ENCODE results near the gene MAGI2. TPM values are rescaled to one million over a fixed set of nuclear protein-coding genes. Genes with fewer than 3 reads are reported as not detected.
"Not testable (repeated sequence)": the region's sequence is repeated elsewhere in the genome, so short reads cannot be mapped to it uniquely, and the experiment has no call there.

MAGI2 gene
- total RNA-seq, 2 experiments from 2014 or later = 0.08 to 0.13 TPM

GRCh38 chr7:78346827-78347226 is 1106.6 kb downstream of the MAGI2 start:
- DNase-seq = no peak
- no peaks in the 10 kb centered on the region for H3K9me3 Mint-ChIP-seq
- no peaks in the 10 kb centered on the region for H3K27me3 Mint-ChIP-seq
- H3K27ac Mint-ChIP-seq = no peak overlapping the region
- no peaks in the 10 kb centered on the region for H3K4me1 Mint-ChIP-seq
- no peaks in the 10 kb centered on the region for H3K36me3 Mint-ChIP-seq (ENCODE audit: low read depth)
- ChIA-PET POLR2A (no interaction called here), CTCF (no interaction called here)
- no peak overlapping the region for H3K4me3 Mint-ChIP-seq

- no peaks in the 10 kb centered on the region for H3K27me3 Mint-ChIP-seq
- CTCF ChIA-PET = no interaction called here
Observed at GRCh38 chr7:78345979-78346378, 1107.5 kb downstream of the MAGI2 start.

GRCh38 chr7:78345293-78345911 is 1108.1 kb downstream of the MAGI2 start:
- DNase-seq = no peak
- H3K27ac Mint-ChIP-seq = no peak overlapping the region
- H3K27me3 Mint-ChIP-seq = no peaks in the 10 kb centered on the region
- no peaks in the 10 kb centered on the region for H3K9me3 Mint-ChIP-seq
- H3K4me3 Mint-ChIP-seq = no peak overlapping the region
- no peaks in the 10 kb centered on the region for H3K36me3 Mint-ChIP-seq (ENCODE audit: low read depth)
- ChIA-PET CTCF (no interaction called here), POLR2A (no interaction called here)
- H3K4me1 Mint-ChIP-seq = no peaks in the 10 kb centered on the region

More at GRCh38 chr7:78345979-78346378, 1107.5 kb downstream of the MAGI2 start:
- no peaks in the 10 kb centered on the region for H3K4me1 Mint-ChIP-seq
- no peak for DNase-seq
- no peaks in the 10 kb centered on the region for H3K36me3 Mint-ChIP-seq (ENCODE audit: low read depth)
- H3K27ac Mint-ChIP-seq = no peak overlapping the region
- POLR2A ChIA-PET = no interaction called here
- no peaks in the 10 kb centered on the region for H3K9me3 Mint-ChIP-seq
- no peak overlapping the region for H3K4me3 Mint-ChIP-seq

- Mint-ChIP-seq H3K9me3 (no peaks in the 10 kb centered on the region), H3K36me3 (ENCODE audit: low read depth) (no peaks in the 10 kb centered on the region), H3K27me3 (no peaks in the 10 kb centered on the region), H3K27ac (no peak overlapping the region), H3K4me3 (no peak overlapping the region), H3K4me1 (no peaks in the 10 kb centered on the region)
- POLR2A ChIA-PET = no interaction called here
- CTCF ChIA-PET = no interaction called here
- DNase-seq = no peak
Observed at GRCh38 chr7:78334426-78334825, 1119.0 kb downstream of the MAGI2 start.

GRCh38 chr7:78333530-78334425 is 1119.7 kb downstream of the MAGI2 start:
- no peaks in the 10 kb centered on the region for H3K36me3 Mint-ChIP-seq (ENCODE audit: low read depth)
- no peaks in the 10 kb centered on the region for H3K27me3 Mint-ChIP-seq
- DNase-seq = no peak
- POLR2A ChIA-PET = no interaction called here
- CTCF ChIA-PET = no interaction called here
- H3K9me3 Mint-ChIP-seq = no peaks in the 10 kb centered on the region
- H3K27ac Mint-ChIP-seq = no peak overlapping the region
- no peak overlapping the region for H3K4me3 Mint-ChIP-seq
- no peaks in the 10 kb centered on the region for H3K4me1 Mint-ChIP-seq

GRCh38 chr7:78329001-78329655 is 1124.3 kb downstream of the MAGI2 start:
- POLR2A ChIA-PET = no interaction called here
- Mint-ChIP-seq H3K9me3 (no peaks in the 10 kb centered on the region), H3K27me3 (no peaks in the 10 kb centered on the region), H3K27ac (no peak overlapping the region), H3K4me1 (no peaks in the 10 kb centered on the region), H3K36me3 (ENCODE audit: low read depth) (no peaks in the 10 kb centered on the region), H3K4me3 (no peak overlapping the region)
- DNase-seq = no peak
- CTCF ChIA-PET = no interaction called here

- CTCF ChIA-PET = no interaction called here
- H3K27me3 Mint-ChIP-seq = no peaks in the 10 kb centered on the region
- POLR2A ChIA-PET = no interaction called here
Observed at GRCh38 chr7:78327718-78328117, 1125.7 kb downstream of the MAGI2 start.

GRCh38 chr7:78326876-78327275 is 1126.6 kb downstream of the MAGI2 start:
- ChIA-PET POLR2A (no interaction called here), CTCF (no interaction called here)
- H3K27me3 Mint-ChIP-seq = no peaks in the 10 kb centered on the region
- no peak overlapping the region for H3K27ac Mint-ChIP-seq
- H3K36me3 Mint-ChIP-seq (ENCODE audit: low read depth) = no peaks in the 10 kb centered on the region
- H3K4me3 Mint-ChIP-seq = no peak overlapping the region
- no peaks in the 10 kb centered on the region for H3K4me1 Mint-ChIP-seq
- H3K9me3 Mint-ChIP-seq = no peaks in the 10 kb centered on the region
- DNase-seq = no peak

More at GRCh38 chr7:78327718-78328117, 1125.7 kb downstream of the MAGI2 start:
- Mint-ChIP-seq H3K4me1 (no peaks in the 10 kb centered on the region), H3K27ac (no peak overlapping the region), H3K9me3 (no peaks in the 10 kb centered on the region), H3K4me3 (no peak overlapping the region), H3K36me3 (ENCODE audit: low read depth) (no peaks in the 10 kb centered on the region)
- no peak for DNase-seq

- Mint-ChIP-seq H3K27ac (no peak overlapping the region), H3K36me3 (ENCODE audit: low read depth) (no peaks in the 10 kb centered on the region), H3K27me3 (no peaks in the 10 kb centered on the region), H3K4me3 (no peak overlapping the region), H3K9me3 (no peaks in the 10 kb centered on the region), H3K4me1 (no peaks in the 10 kb centered on the region)
- POLR2A ChIA-PET = no interaction called here
- DNase-seq = no peak
- CTCF ChIA-PET = no interaction called here
Observed at GRCh38 chr7:78326189-78326588, 1127.3 kb downstream of the MAGI2 start.

- no peak for DNase-seq
- Mint-ChIP-seq H3K36me3 (ENCODE audit: low read depth) (no peaks in the 10 kb centered on the region), H3K27me3 (no peaks in the 10 kb centered on the region), H3K27ac (no peak overlapping the region), H3K4me1 (no peaks in the 10 kb centered on the region), H3K9me3 (no peaks in the 10 kb centered on the region), H3K4me3 (no peak overlapping the region)
- POLR2A ChIA-PET = no interaction called here
- CTCF ChIA-PET = no interaction called here
Observed at GRCh38 chr7:78323118-78323517, 1130.3 kb downstream of the MAGI2 start.

GRCh38 chr7:78322231-78322630 is 1131.2 kb downstream of the MAGI2 start:
- H3K4me1 Mint-ChIP-seq; CTCF ChIA-PET; H3K27me3 Mint-ChIP-seq; H3K27ac Mint-ChIP-seq; DNase-seq; H3K36me3 Mint-ChIP-seq (ENCODE audit: low read depth); POLR2A ChIA-PET; H3K4me3 Mint-ChIP-seq; H3K9me3 Mint-ChIP-seq: not testable (repeated sequence)

- POLR2A ChIA-PET = no interaction called here
- CTCF ChIA-PET = no interaction called here
- no peak overlapping the region for H3K4me3 Mint-ChIP-seq
- no peaks in the 10 kb centered on the region for H3K36me3 Mint-ChIP-seq (ENCODE audit: low read depth)
- no peaks in the 10 kb centered on the region for H3K27me3 Mint-ChIP-seq
- H3K9me3 Mint-ChIP-seq = no peaks in the 10 kb centered on the region
- no peak overlapping the region for H3K27ac Mint-ChIP-seq
- no peak for DNase-seq
- no peaks in the 10 kb centered on the region for H3K4me1 Mint-ChIP-seq
Observed at GRCh38 chr7:78317371-78317770, 1136.1 kb downstream of the MAGI2 start.

- H3K27ac Mint-ChIP-seq = no peak overlapping the region
- no peaks in the 10 kb centered on the region for H3K4me1 Mint-ChIP-seq
- no peaks in the 10 kb centered on the region for H3K36me3 Mint-ChIP-seq (ENCODE audit: low read depth)
- H3K4me3 Mint-ChIP-seq = no peak overlapping the region
- ChIA-PET CTCF (no interaction called here), POLR2A (no interaction called here)
- no peaks in the 10 kb centered on the region for H3K27me3 Mint-ChIP-seq
- DNase-seq = no peak
- no peaks in the 10 kb centered on the region for H3K9me3 Mint-ChIP-seq
Observed at GRCh38 chr7:78316110-78316509, 1137.4 kb downstream of the MAGI2 start.

- Mint-ChIP-seq H3K27me3 (no peaks in the 10 kb centered on the region), H3K9me3 (no peaks in the 10 kb centered on the region), H3K36me3 (ENCODE audit: low read depth) (no peaks in the 10 kb centered on the region), H3K4me3 (no peak overlapping the region), H3K4me1 (no peaks in the 10 kb centered on the region), H3K27ac (no peak overlapping the region)
- POLR2A ChIA-PET = no interaction called here
- DNase-seq = no peak
- CTCF ChIA-PET = no interaction called here
Observed at GRCh38 chr7:78315119-78315518, 1138.3 kb downstream of the MAGI2 start.

Data from activated CD4-positive, alpha-beta memory T cell treated with anti-CD3 and anti-CD28 coated beads, Interleukin-2, amount 10 ng/mL, durations not matched to agents 7 days and 5 days (primary cell).